Stimulated activated CD4-positive, alpha-beta T cell treated with anti-CD3 and anti-CD28 coated beads, Interleukin-1b, Interleukin-23, amount 100 ng/mL, for 1 hour (primary cell): ENCODE measurements around the gene PLBD2.

Experiments
- DNase-seq, 2 donors: peaks; one replicate each; pipeline ENCODE4 v3.0.0-alpha.2; 2020; ENCODE audit warnings: low read depth in 2 of 2

Gene PLBD2

DNA sequence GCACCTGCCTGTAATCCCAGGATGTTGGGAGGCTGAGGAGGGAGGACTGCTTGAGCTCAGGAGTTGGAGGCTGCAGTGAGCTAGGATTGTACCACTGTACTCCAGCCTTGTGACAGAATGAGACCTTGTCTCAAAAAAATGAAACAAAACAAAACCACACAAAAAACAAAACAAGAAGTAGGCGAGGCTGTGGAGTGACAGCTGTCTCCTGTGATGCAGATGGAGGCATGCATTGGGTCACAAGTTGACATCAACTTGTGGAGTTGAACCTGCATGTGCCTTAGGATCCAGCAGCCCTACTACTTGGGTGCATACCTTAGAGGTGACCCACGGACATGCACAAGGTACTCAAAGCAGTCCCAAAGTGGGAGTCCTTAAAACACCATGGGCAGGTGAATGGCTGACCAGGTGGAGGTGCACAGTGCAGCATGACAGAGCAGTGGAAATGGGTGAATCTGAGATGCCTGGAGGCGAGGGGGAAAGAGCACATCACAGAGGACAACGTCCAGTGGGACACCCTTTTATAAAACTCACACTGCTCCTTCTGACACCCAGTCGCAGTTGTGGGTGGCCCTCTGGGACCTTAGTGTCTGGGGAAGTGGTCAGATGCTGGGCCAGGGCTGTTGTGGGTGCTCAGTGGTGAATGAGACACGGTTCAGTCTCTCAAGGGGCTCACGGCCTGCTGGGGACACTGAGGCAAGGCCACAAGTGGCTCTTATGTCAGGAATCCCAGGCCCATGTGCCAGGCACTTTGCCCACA is 12.7 kb downstream of the PLBD2 start:
- DNase-seq, result no peak

GRCh38 chr12:113371808-113372207 is 13.4 kb downstream of the PLBD2 start:
- no peak for DNase-seq

DNA sequence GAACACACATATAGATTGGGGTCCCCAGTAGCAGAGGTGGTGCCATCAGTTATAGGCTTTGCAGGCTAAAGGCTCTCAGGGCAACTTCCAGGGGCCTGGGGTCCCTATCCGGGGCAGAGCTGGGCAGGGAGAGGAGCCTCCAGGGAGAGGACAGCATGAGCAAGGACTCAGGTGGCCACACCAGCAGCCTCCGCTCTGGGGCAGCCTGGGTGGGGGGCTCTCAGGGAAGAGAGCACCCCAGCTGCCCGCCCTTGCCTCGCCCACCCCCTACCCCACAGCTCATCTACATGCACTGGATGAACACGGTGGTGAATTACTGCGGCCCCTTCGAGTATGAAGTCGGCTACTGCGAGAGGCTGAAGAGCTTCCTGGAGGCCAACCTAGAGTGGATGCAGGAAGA is 14.0 kb downstream of the PLBD2 start:
- DNase-seq, result no peak

DNA sequence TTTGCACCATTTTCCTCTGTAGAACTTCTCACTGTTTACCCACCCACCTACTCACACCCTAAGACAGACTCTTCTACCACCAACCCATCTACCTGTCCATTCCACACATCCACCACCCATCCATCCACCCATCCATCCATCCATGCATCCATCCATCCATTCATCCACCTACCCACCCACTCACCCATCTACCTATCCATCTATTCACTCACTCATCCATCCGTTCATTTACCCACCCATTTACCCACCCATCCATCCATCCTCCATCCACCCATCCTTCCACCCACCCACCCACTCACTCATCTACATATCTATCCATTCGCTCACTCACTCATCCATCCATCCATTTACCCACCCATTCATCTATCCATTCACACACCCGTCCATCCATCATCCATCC is 15.1 kb downstream of the PLBD2 start:
- DNase-seq, result no peak

- no peak for DNase-seq
These were observed 15.6 kb downstream of the PLBD2 start for GRCh38 chr12:113373969-113374368.

DNA sequence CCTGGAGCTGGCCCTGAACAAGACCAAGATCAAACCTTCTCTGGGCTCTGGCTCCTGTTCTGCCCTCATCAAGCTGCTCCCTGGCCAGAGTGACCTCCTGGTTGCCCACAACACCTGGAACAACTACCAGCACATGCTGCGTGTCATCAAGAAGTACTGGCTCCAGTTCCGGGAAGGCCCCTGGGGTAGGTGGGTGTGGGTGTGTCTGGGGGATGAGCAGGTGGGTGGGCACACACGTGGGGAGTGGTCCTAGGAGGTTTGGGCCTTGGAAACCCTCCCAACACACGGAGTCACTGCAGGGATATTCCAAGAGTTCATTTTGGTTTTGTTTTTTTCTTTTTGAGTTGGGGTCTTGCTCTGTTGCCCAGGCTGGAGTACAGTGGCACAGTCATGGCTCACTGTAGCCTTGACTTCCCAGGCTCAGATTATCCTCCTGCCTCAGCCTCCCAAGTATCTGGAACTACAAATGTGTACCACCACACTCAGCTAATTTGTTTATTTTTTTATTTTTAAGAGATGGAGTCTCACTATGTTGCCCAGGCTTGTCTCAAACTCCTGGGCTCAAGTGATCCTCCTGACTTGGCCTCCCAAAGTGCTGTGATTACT is 16.5 kb downstream of the PLBD2 start:
- DNase-seq, result no peak

- DNase-seq, result no peak
These were observed 19.9 kb downstream of the PLBD2 start for GRCh38 chr12:113378291-113378690.

GRCh38 chr12:113381220-113381619 is 22.8 kb downstream of the PLBD2 start:
- no peak for DNase-seq

- DNase-seq, result no peak
These were observed 23.8 kb downstream of the PLBD2 start for GRCh38 chr12:113382206-113382605.

- DNase-seq, result no peak
These were observed 26.4 kb downstream of the PLBD2 start for GRCh38 chr12:113384778-113385177.

DNA sequence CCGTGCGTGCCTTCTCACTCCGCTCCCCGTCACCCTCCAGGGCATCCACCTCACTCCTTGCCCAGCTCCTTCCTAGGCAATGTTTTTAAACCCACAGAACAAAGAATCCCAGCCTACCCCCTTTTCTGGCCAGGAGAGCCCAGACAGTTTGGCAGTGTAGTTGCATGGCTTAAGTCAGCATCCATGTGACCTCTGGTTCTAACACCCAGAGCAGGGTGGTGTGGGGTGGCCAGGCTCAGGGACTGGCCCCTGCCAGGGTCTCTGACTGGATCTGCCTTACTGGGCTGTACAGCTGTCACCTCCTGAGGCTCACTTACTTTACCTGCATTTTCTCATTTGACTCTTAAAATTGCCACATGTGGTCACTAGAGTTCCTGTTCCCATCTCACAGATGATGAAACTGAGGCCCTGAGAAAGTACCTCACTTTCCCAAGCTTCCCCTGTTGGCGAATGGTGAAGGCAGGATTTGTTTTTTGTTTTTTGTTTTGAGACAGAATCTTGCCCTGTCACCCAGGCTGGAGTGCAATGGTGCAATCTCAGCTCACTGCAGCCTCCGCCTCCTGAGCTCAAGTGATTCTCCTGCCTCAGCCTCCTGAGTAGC is 27.0 kb downstream of the PLBD2 start:
- DNase-seq, result no peak

DNA sequence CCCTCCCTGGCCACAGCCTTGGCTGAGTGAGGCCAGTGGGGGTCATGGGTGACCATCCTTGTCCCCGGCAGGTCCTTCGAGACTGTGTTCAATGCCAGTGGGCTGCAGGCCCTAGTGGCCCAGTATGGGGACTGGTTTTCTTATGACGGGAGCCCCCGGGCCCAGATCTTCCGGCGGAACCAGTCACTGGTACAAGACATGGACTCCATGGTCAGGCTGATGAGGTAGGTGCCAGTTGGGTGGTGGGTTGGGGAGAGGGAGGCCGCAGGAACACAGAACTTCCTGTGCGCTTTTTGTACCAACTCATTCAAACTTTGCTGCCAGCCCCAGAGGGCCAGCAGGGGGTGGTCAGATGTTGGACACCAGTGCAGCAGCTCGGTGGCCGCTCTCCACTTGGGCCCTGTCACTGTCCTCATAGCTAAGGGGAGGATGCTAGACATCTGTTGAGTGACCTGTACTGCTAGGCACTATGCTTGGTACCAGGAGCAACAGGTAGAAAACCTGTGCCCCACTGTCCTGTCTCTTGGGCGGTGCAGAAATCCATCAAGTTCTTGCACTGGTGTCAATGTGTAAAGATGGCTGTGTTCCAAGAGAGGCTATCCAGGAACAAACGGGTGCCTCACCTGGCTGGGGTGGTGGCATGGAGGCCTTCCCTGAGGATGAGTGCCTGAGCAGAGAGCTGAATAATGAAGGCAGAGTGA is 28.6 kb downstream of the PLBD2 start:
- DNase-seq, result no peak

DNA sequence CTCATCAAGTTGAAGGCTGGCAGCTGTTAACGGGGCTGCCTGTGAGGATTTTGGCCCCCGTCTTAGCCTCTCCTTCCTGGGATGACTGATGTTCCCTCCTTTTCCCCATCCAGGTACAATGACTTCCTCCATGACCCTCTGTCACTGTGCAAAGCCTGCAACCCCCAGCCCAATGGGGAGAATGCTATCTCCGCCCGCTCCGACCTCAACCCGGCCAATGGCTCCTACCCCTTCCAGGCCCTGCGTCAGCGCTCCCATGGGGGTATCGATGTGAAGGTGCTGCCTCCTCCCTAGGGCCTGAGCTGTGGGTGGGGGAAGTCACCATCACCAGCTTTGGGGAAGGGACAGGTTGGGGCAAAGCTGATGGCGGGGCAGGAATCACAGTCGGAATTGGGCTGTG is 29.2 kb downstream of the PLBD2 start:
- DNase-seq, result no peak

- no peak for DNase-seq
These were observed 30.0 kb downstream of the PLBD2 start for GRCh38 chr12:113388351-113388750.

DNA sequence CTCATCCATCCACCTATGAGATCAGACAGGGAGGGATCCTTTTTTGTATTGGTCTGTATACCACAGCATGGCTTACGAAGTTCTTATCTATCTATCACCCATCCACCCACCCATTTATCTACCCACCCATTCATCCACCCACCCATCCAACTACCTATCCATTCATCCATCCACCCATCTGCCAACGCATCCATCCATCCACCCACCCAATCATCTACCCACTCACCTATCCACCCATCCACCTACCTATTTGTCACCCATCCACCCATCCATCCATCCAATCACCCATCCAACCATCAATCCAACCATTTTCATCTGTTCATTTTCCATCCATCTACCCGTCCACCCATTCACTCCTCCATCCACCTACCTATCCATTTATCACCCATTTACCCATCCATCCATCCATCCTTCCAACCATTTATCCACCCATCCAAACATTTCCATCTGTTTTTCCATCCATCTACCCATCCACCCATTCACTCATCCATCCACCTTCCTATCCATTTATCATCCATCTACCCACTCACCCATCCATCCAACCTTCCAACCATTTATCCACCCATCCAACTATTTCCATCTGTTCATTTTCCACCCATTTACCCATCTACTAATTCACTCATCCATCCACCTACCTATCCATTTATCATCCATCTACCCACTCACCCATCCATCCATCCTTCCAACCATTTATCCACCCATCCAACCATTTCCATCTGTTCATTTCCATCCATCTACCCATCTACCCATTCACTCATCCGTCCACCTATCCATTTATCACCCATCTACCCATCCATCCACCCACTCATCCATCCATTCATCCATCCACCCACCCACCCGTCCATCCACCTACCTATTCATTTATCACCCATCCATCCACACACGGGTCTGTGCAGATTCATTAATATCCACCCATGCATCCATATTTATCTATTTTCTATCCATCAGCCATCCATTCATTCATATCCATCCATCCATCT is 32.0 kb downstream of the PLBD2 start:
- no peak for DNase-seq

DNA sequence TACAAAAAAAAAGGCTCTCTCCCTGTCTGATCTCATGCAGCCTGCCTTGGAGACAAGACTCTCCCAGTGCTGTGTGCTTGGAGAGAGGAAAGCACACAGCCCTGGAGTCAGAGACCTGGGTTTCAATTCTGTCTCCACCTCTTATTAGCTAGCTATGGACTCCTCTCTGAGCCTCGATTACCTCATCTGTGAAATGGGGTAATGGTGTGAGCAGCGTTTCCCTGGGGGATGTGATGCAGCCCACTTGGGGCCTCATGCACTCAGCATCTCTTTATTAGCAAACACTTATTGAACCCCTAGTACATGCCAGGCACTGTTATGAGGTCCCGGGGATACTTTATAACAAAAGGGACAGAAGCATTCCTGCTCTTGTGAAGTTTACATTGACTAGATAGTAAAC is 32.8 kb downstream of the PLBD2 start:
- no peak for DNase-seq

GRCh38 chr12:113391650-113392337 is 33.4 kb downstream of the PLBD2 start:
- no peak for DNase-seq

GRCh38 chr12:113392520-113392919 is 34.1 kb downstream of the PLBD2 start:
- DNase-seq, result no peak

DNA sequence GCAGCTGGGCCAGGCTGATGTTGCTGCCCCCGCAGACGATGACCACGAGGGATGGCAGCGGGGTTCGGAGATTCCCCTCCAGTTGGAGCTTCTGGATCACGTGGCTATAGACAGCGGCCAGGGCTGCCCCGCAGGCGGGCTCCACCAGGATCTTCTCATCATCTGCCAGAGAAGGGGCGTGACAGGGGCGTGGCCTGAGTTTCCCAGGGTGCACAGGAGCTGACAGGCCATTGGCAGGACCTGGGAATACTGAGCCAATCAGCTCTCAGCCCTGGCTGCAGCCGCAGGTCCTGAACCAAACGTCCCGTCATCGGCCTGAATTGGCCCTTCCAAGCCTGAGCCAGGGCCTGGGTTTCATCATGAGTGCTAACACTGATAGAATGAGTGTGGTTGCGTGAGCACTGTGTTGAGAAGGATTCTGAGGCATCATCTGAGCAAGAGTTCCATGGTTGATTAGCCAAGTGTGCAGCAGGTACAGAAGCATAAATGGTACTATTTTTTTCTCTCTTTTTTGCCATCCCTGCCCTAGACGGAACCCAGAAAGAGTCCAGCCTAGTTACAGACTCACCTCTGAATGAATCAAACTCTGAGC is 34.7 kb downstream of the PLBD2 start:
- DNase-seq, result no peak

GRCh38 chr12:113393749-113394148 is 35.4 kb downstream of the PLBD2 start:
- DNase-seq, result no peak
